HCT116 (cell line): ENCODE results near the gene PLD4.

ENCODE experiments used
- CTCF ChIP-seq, 3 experiments: fragments of 200-600 bp in 1 of 3; sonication (generic) in 1 of 3; IDR thresholded peaks in 2 of 3; conservative IDR thresholded peaks in 1 of 3; 2 replicates each; pipeline ENCODE4 v1.5.1; 2012 to 2017; ENCODE audit warnings: low read depth in 2 of 3, low read length in 2 of 3, antibody characterized with exemption in 1 of 3, borderline replicate concordance in 1 of 3, control low read depth in 1 of 3, mild to moderate bottlenecking in 1 of 3, mixed read lengths in 1 of 3, mixed run types in 1 of 3, moderate library complexity in 1 of 3; ENCODE audit not compliant: insufficient read depth in 1 of 3
- EZH2 ChIP-seq: fragments of 200-600 bp; sonication (generic); IDR thresholded peaks from 2 replicates; pipeline ENCODE4 v1.6.1; 2017; ENCODE audit warnings: antibody characterized with exemption, mixed run types
- POLR2AphosphoS5 ChIP-seq: IDR thresholded peaks from 2 replicates; pipeline ENCODE4 v1.6.1; 2011; ENCODE audit warnings: mild to moderate bottlenecking, low read depth, low read length, moderate library complexity
- ZFX ChIP-seq: fragments of 450-650 bp; IDR thresholded peaks from 2 replicates; pipeline ENCODE4 v1.6.1; 2017

- no peak; the same call in 1 of the 2 replicates for TF ChIP-seq POLR2AphosphoS5
- TF ChIP-seq CTCF (IDR thresholded peaks at IDR 0.05 in 2 of 3, conservative IDR thresholded peaks at IDR 0.05 in 1 of 3; ENCODE audit: borderline replicate concordance in 1 of 3, insufficient read depth in 1 of 3, low read depth in 2 of 3, low read length in 2 of 3): no peak
- no peak for TF ChIP-seq EZH2
- no peak for TF ChIP-seq ZFX
Measured at GRCh38 chr14:104937694-104938365, 13.2 kb downstream of the PLD4 start.
